Stimulated activated naive CD8-positive, alpha-beta T cell treated with anti-CD3 and anti-CD28 coated beads, Interleukin-15, Interleukin-2, amounts not matched to agents 100 ng/mL and 50 ng/mL, for 24 hours (primary cell): ENCODE measurements around the gene RHBDL3.

Source experiments
- H3K27ac Mint-ChIP-seq: one replicate; pipeline ENCODE4 v1.8.0; 2021; ENCODE audit warnings: mild to moderate bottlenecking, mixed read lengths
- H3K27me3 Mint-ChIP-seq: one replicate; pipeline ENCODE4 v1.8.0; 2021; ENCODE audit warnings: mixed read lengths
- H3K36me3 Mint-ChIP-seq: one replicate; pipeline ENCODE4 v1.8.0; 2021; ENCODE audit warnings: low read depth, mixed read lengths
- H3K4me1 Mint-ChIP-seq: one replicate; pipeline ENCODE4 v1.8.0; 2021; ENCODE audit warnings: low read depth, mixed read lengths
- H3K4me3 Mint-ChIP-seq: one replicate; pipeline ENCODE4 v1.8.0; 2021; ENCODE audit warnings: mild to moderate bottlenecking, mixed read lengths
- H3K9me3 Mint-ChIP-seq: one replicate; pipeline ENCODE4 v1.8.0; 2021; ENCODE audit warnings: mixed read lengths

RHBDL3 gene

GRCh38 chr17:32276171-32276601 is 10.6 kb downstream of the RHBDL3 start:
- no peak overlapping the region for H3K4me3 Mint-ChIP-seq
- no peak overlapping the region for H3K27ac Mint-ChIP-seq

GRCh38 chr17:32277284-32277683 is 11.7 kb downstream of the RHBDL3 start:
- H3K4me3 Mint-ChIP-seq = no peak overlapping the region
- no peaks in the 10 kb centered on the region for H3K36me3 Mint-ChIP-seq
- no peak overlapping the region for H3K27ac Mint-ChIP-seq
- peaks cover 5% of the 10 kb centered on the region for H3K27me3 Mint-ChIP-seq
- H3K4me1 Mint-ChIP-seq = no peaks in the 10 kb centered on the region
- no peaks in the 10 kb centered on the region for H3K9me3 Mint-ChIP-seq

More at GRCh38 chr17:32276171-32276601, 10.6 kb downstream of the RHBDL3 start:
- no peaks in the 10 kb centered on the region for H3K36me3 Mint-ChIP-seq
- no peaks in the 10 kb centered on the region for H3K9me3 Mint-ChIP-seq
- no peaks in the 10 kb centered on the region for H3K4me1 Mint-ChIP-seq
- peaks cover 14% of the 10 kb centered on the region for H3K27me3 Mint-ChIP-seq

GRCh38 chr17:32278815-32279214 is 13.2 kb downstream of the RHBDL3 start:
- Mint-ChIP-seq H3K4me3 (no peak overlapping the region), H3K36me3 (no peaks in the 10 kb centered on the region), H3K27me3 (peaks cover 3% of the 10 kb centered on the region), H3K4me1 (no peaks in the 10 kb centered on the region), H3K9me3 (no peaks in the 10 kb centered on the region), H3K27ac (no peak overlapping the region)

GRCh38 chr17:32279891-32280716 is 14.5 kb downstream of the RHBDL3 start:
- Mint-ChIP-seq H3K9me3 (no peaks in the 10 kb centered on the region), H3K4me1 (no peaks in the 10 kb centered on the region), H3K27ac (no peak overlapping the region), H3K27me3 (peaks cover 5% of the 10 kb centered on the region), H3K4me3 (no peak overlapping the region), H3K36me3 (no peaks in the 10 kb centered on the region)

- no peaks in the 10 kb centered on the region for H3K4me1 Mint-ChIP-seq
- peaks cover 5% of the 10 kb centered on the region for H3K27me3 Mint-ChIP-seq
- H3K36me3 Mint-ChIP-seq = no peaks in the 10 kb centered on the region
- H3K4me3 Mint-ChIP-seq = no peak overlapping the region
- H3K9me3 Mint-ChIP-seq = no peaks in the 10 kb centered on the region
- H3K27ac Mint-ChIP-seq = no peak overlapping the region
Measured at GRCh38 chr17:32281011-32281451, 15.4 kb downstream of the RHBDL3 start.

- H3K27ac Mint-ChIP-seq = peak overlapping the region; percentile 38
- H3K9me3 Mint-ChIP-seq = no peaks in the 10 kb centered on the region
- H3K4me1 Mint-ChIP-seq = no peaks in the 10 kb centered on the region
- H3K27me3 Mint-ChIP-seq = peaks cover 5% of the 10 kb centered on the region
- H3K36me3 Mint-ChIP-seq = no peaks in the 10 kb centered on the region
- no peak overlapping the region for H3K4me3 Mint-ChIP-seq
Measured at GRCh38 chr17:32283745-32284201, 18.1 kb downstream of the RHBDL3 start.

- H3K4me3 Mint-ChIP-seq = no peak overlapping the region
- H3K27ac Mint-ChIP-seq = no peak overlapping the region
- H3K4me1 Mint-ChIP-seq = no peaks in the 10 kb centered on the region
- no peaks in the 10 kb centered on the region for H3K36me3 Mint-ChIP-seq
- peaks cover 8% of the 10 kb centered on the region for H3K27me3 Mint-ChIP-seq
- no peaks in the 10 kb centered on the region for H3K9me3 Mint-ChIP-seq
Measured at GRCh38 chr17:32285306-32285705, 19.7 kb downstream of the RHBDL3 start.

- no peak overlapping the region for H3K4me3 Mint-ChIP-seq
- peaks cover 8% of the 10 kb centered on the region for H3K27me3 Mint-ChIP-seq
- no peak overlapping the region for H3K27ac Mint-ChIP-seq
- H3K9me3 Mint-ChIP-seq = no peaks in the 10 kb centered on the region
- H3K4me1 Mint-ChIP-seq = no peaks in the 10 kb centered on the region
- H3K36me3 Mint-ChIP-seq = no peaks in the 10 kb centered on the region
Measured at GRCh38 chr17:32285746-32286517, 20.3 kb downstream of the RHBDL3 start.

- Mint-ChIP-seq H3K4me3 (no peak overlapping the region), H3K27me3 (peaks cover 8% of the 10 kb centered on the region), H3K9me3 (no peaks in the 10 kb centered on the region), H3K4me1 (no peaks in the 10 kb centered on the region), H3K36me3 (no peaks in the 10 kb centered on the region), H3K27ac (no peak overlapping the region)
Measured at GRCh38 chr17:32286518-32286900, 20.9 kb downstream of the RHBDL3 start.

GRCh38 chr17:32287804-32288511 is 22.3 kb downstream of the RHBDL3 start:
- H3K36me3 Mint-ChIP-seq = no peaks in the 10 kb centered on the region
- no peak overlapping the region for H3K4me3 Mint-ChIP-seq
- no peaks in the 10 kb centered on the region for H3K9me3 Mint-ChIP-seq
- no peaks in the 10 kb centered on the region for H3K4me1 Mint-ChIP-seq
- H3K27ac Mint-ChIP-seq = no peak overlapping the region
- H3K27me3 Mint-ChIP-seq = peaks cover 8% of the 10 kb centered on the region

GRCh38 chr17:32288615-32289014 is 23.0 kb downstream of the RHBDL3 start:
- no peak overlapping the region for H3K27ac Mint-ChIP-seq
- H3K4me3 Mint-ChIP-seq = no peak overlapping the region
- peaks cover 7% of the 10 kb centered on the region for H3K27me3 Mint-ChIP-seq
- H3K9me3 Mint-ChIP-seq = no peaks in the 10 kb centered on the region
- no peaks in the 10 kb centered on the region for H3K4me1 Mint-ChIP-seq
- H3K36me3 Mint-ChIP-seq = no peaks in the 10 kb centered on the region

GRCh38 chr17:32289471-32290070 is 23.9 kb downstream of the RHBDL3 start:
- no peaks in the 10 kb centered on the region for H3K9me3 Mint-ChIP-seq
- no peak overlapping the region for H3K4me3 Mint-ChIP-seq

GRCh38 chr17:32292094-32292493 is 26.5 kb downstream of the RHBDL3 start:
- Mint-ChIP-seq H3K4me3 (no peak overlapping the region), H3K9me3 (no peaks in the 10 kb centered on the region), H3K4me1 (no peaks in the 10 kb centered on the region), H3K27me3 (peaks cover 4% of the 10 kb centered on the region), H3K36me3 (no peaks in the 10 kb centered on the region), H3K27ac (no peak overlapping the region)

More at GRCh38 chr17:32289471-32290070, 23.9 kb downstream of the RHBDL3 start:
- Mint-ChIP-seq H3K4me1 (no peaks in the 10 kb centered on the region), H3K27me3 (peaks cover 4% of the 10 kb centered on the region), H3K27ac (no peak overlapping the region), H3K36me3 (no peaks in the 10 kb centered on the region)

- no peak overlapping the region for H3K4me3 Mint-ChIP-seq
- H3K9me3 Mint-ChIP-seq = no peaks in the 10 kb centered on the region
- no peak overlapping the region for H3K27ac Mint-ChIP-seq
- no peaks in the 10 kb centered on the region for H3K36me3 Mint-ChIP-seq
- H3K27me3 Mint-ChIP-seq = no peaks in the 10 kb centered on the region
- no peaks in the 10 kb centered on the region for H3K4me1 Mint-ChIP-seq
Measured at GRCh38 chr17:32297424-32297823, 31.8 kb downstream of the RHBDL3 start.
